Measurements from ENCODE around the gene FLCN.
"Not testable (repeated sequence)": the region's sequence is repeated elsewhere in the genome, so short reads cannot be mapped to it uniquely, and the experiment has no call there.

The FLCN gene

DNA sequence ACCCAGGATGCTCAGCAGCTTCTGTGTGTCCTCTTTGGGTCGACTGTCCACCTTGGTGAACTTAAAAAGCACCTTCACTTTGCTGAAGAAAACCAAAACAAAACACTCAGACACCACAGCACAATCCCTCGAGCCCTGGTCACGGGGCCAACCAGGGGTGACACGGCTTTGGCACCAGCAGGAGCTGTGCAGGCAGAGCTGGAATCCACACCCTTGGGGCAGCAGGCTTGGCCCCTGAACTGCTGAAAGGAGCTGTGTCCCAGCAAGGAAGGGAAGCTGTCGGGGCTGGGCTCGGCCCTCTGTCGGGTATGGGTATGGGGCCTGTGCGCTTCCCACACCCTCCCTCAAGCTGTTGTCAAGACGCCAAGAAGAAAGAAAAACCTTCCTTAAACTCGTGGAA is 23.2 kb downstream of the FLCN start:
- DNase-seq (ENCODE audit: low read depth): no peak

- DNase-seq (ENCODE audit: low read depth): no peak
These were observed 29.0 kb downstream of the FLCN start for GRCh38 chr17:17207998-17208397.

- no peak for DNase-seq (ENCODE audit: low read depth)
These were observed 30.0 kb downstream of the FLCN start for GRCh38 chr17:17206913-17207335.

- peak; percentile 88 for DNase-seq (ENCODE audit: low read depth)
These were observed 30.6 kb downstream of the FLCN start, which contains the start of gene PLD6 for GRCh38 chr17:17206124-17206912. PLD6 (minus strand) TSS chr17:17206333; CDS start chr17:17206286, 47 bp downstream.

DNA sequence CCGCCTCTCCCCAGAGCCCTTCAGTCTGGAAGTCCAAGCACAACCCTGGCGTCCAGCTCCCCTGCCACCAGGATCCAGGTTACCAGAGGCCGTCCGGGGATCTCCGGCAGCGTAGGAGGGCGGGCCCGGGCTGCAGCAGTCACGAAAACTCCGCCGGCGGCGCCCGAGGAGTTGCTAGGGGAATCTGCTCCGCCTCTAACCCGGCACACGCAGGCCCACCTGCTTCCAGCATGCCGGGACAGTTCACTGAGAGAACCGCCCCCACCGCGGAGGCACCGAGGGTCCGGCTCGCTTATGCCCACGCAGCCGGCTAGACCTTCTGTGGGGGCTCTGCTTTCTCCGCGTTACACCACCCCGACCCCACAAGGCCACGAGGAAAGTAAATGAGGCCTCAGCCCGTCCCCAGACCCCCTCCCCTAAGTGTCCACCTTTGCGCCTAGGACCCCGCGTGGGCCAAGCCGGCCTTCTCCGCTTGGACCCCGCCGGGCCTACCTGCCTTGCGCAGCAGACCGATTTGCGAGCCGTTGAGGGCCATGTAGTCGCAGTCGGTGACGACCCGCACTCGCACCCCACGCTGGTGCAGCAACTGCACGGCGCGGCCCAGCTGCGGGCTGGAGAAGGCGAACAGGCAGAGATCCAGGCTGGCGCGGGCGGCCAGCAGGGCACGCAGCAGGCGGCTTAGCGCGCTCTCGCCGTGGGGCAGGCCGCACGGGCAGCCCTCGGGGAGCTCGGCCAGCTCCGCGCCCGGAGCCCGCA is 31.4 kb downstream of the FLCN start:
- DNase-seq (ENCODE audit: low read depth): peak; percentile 42

DNA sequence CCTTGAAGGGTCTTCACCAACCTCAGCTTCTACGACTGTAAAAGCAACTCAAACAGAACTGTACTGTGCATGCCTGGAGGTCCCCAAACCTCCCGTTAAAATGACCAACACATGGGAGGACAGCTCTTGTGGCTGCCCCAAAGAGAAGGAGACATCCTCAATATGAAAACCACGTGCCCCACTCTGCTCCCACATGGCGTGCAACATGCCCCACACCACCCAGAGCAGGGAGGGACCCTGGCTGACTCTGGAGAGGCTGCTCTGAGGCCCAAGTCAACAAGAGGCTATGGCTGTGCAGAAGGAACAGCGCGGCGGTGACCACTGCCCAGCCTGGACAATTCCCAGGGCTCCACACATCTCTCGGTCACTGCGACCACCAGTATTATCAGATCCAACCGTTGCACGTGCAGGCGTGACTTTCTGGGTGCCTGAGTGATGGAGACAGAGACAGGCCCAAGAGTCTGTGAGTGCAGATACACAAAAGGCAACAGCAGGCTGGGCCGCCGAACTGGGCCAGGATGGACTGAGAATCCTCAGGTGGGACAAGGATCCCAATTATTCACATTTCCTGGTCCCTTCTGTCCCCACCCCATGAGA is 32.2 kb downstream of the FLCN start:
- no peak for DNase-seq (ENCODE audit: low read depth)

- DNase-seq (ENCODE audit: low read depth): no peak
These were observed 32.9 kb downstream of the FLCN start for GRCh38 chr17:17204041-17204591.

DNA sequence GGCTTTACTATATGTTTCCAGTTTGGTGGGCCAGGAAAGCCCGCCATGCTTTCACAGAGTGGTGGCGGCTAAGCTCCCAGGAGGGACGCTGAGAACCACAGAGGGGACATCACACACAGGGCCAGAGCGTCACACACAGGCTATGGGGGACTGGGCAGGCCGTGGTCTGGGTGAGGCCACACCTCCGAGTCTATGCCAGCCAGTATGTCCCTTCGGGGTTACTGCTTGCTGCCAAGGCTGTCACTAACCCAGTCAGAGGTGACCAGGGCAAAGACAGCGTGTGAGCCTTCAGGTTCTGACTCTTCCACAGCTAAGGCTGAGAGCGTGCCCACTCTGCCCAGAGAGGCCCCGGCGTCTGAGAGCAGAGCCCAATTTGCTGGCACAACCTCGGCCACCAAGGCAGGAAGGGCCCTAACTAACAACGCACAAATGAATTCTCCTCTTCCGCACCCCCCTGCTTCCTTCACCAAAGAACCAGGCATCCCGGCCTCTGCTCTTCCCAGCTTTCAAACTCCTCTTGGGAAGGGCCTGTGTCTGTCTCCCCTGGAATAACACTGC is 33.7 kb downstream of the FLCN start:
- no peak for DNase-seq (ENCODE audit: low read depth)

- DNase-seq (ENCODE audit: low read depth): no peak
These were observed 35.1 kb downstream of the FLCN start for GRCh38 chr17:17201907-17202306.

DNA sequence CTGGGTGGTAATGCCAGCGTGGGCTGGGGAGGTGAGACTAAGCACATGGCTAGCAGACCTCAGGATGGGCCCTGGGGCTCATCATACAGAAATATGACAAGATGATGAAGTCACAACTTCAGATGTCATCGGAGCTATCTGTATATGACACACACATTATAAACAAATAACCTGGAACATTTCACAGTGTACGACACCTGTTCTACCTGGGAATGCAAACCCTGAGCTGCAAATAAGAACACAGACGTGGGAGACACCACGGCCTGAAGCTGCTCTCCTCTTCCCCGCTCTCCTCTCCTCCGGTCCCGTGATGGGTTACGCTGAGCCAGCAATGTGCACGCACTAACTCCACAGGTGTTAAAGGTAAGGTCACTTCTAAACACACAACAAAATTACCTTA is 35.7 kb downstream of the FLCN start:
- DNase-seq (ENCODE audit: low read depth): no peak

DNA sequence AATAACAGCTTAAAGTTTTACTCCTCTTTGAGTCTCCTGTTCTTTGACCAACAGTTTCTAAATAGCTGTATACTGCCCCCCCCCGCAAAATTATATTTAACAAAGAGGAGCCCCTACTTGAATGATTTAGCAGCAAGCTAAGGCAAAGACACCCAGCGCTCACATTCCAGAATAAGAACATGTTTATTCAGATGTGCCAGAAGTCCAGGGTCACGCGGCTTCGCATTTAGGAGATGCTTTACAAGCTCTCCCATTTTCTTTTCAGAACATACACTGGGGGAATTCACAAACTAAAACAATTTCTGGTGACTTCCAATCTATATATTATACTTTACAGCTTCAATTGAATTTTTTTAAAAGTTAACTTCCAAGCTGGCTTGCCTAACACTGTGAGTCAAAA is 36.1 kb downstream of the FLCN start:
- no peak for DNase-seq (ENCODE audit: low read depth)

GRCh38 chr17:17200311-17200710 is 36.7 kb downstream of the FLCN start:
- no peak for DNase-seq (ENCODE audit: low read depth)

DNA sequence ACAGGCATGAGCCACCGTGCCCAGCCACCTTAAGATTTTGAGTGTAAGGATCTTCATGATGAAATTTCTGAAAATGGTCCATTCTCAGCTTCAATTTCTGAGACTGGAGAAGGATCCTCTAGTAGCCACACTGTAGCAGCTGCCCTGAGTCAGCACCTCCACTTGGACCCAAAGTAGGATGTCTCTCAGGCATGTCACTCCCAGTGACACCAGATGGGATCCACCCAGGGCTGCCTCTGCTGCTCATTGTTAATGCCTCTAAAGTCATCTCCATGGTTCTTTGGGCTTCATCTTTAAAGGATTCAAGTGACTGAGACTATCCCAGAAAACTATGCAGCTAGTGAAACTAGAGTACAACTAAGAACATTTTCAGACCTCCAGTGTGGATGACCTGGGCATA is 38.7 kb downstream of the FLCN start:
- no peak for DNase-seq (ENCODE audit: low read depth)

- no peak for DNase-seq (ENCODE audit: low read depth)
These were observed 40.2 kb downstream of the FLCN start for GRCh38 chr17:17196776-17197175.

DNA sequence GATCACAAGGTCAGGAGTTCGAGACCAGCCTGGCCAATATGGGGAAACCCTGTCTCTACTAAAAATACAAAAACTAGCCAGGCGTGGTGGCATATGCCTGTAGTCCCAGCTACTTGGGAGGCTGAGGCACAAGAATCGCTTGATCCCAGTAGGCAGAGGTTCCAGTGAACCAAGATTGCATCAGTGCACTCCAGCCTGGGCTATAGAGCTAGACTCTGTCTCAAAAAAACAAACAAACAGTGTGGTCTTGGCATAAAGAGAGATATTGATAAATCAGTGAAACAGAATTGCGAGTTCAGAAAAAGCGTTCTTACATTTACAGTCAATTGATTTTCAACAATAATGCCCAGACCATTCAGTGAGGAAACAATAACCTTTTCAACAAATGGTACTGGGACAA is 41.5 kb downstream of the FLCN start:
- DNase-seq (ENCODE audit: low read depth): not testable (repeated sequence)

GRCh38 chr17:17191961-17192381 is 45.0 kb downstream of the FLCN start:
- DNase-seq (ENCODE audit: low read depth): no peak

DNA sequence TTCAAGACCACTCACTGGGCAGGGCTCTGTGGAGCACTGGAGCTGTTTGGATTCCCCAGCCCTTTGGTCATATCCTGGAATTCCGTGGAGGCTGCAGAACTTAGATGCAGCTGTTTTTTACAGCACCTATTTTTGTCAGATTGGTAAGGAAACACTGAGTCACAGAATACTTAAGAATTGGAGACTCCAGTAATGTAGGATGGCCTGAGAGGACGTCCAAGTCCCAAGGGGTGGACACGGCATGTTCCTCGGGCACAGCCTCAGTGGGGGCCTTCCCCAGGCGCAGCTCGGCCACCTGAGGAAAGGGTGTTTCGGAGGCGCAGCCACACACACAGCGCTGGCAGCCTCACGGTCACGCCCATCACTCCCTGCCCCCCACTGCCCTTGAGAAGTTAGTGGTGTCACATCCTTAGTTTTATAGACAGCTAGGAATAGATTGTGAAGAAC is 45.6 kb downstream of the FLCN start:
- DNase-seq (ENCODE audit: low read depth): no peak

GRCh38 chr17:17190188-17190587 is 46.8 kb downstream of the FLCN start:
- no peak for DNase-seq (ENCODE audit: low read depth)

DNA sequence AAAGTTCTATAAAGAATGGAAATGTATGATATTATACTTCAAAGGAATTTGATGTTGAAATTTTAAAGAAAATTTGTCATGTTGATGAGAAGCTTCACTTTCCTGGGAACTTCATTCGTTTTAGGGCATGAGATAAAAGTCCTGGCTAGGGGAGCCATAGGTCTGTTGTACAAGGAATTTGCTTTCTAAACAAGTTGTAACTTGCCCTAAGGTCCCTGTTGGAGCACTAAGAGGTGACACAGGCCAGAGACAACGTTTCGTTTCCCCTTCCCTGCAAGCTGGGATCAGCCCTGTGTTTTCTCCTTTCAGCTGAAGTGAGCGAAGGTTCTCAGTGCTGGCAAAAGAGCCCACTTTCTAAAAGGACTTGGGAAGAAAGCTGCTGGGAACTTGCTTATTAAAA is 47.4 kb downstream of the FLCN start:
- DNase-seq (ENCODE audit: low read depth): no peak

- no peak for DNase-seq (ENCODE audit: low read depth)
These were observed 48.4 kb downstream of the FLCN start for GRCh38 chr17:17188586-17188985.

DNA sequence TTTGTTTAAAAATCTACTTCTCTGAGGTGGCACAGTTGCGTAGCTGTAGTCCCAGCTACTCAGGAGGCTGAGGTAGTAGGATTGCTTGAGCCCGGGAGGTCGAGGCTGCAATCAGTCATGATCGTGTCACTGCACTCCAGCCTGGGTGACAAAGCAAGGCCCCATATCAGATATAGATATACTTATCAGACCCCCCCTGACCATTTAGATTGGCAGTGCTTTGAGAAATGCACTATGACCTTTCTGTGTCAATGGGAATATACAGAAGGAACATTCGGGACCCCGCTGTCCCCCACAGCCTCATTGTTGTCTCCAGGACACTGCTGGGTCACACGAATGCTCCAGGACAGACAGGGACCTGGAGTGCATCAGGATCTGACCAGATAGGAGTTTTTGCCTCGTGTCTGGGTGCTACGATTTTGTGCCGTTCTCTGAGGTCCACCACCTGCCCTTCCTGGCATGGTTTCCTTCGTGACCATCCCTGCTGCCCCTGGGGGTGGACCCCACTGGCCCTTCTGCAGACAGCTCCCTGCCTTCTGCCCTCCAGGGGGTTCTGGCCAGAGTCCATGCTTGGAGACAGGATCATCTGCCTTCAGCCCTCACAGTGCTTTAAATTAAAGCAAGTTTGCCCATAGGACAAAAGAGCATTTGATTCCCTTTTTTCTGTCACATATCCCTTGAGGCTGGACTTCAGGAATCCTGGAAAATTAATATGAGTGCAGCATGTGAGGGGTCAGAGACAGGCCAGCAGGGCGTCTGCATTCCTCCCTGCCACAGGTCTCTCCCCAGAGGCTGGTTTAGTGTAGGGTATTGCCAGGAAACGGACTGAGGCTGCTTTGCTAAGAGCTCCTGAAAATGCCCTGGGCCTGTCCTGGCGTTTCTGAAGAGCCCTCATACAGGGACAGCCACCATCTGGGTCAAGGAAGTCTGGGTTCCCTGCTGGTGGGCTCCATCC is 50.1 kb downstream of the FLCN start:
- DNase-seq (ENCODE audit: low read depth): no peak
